MCF 10A (cell line): ENCODE measurements around the gene DGKG. TPM values are rescaled to one million over a fixed set of nuclear protein-coding genes. Genes with fewer than 3 reads are reported as not detected.

Source experiments
- BruUV-seq: library from RNA; stranded (reverse); fragments of 400-500 nt; replicated peaks from 2 replicates; lab custom pipeline; 2021; lab: Mats Ljungman, UMichigan
- CTCF ChIA-PET: fragments of 300-600 bp; sonication (Branson Sonifier 250); formaldehyde crosslinking; extraction: SDS; loops from one replicate; lab custom pipeline; 2021; ENCODE audit warnings: antibody characterized with exemption, inconsistent platforms; lab: Yijun Ruan, JAX
- POLR2A ChIA-PET: fragments of 300-600, 350-650 bp; sonication (Branson Sonifier 250); formaldehyde crosslinking; extraction: SDS; loops from one replicate; lab custom pipeline; 2020; ENCODE audit warnings: antibody characterized with exemption, inconsistent platforms; lab: Yijun Ruan, JAX
- DNase-seq: peaks from one replicate; pipeline ENCODE4 v3.0.0-alpha.2; 2018; ENCODE audit not compliant: unreplicated experiment
- H3K27ac Mint-ChIP-seq: one replicate; pipeline ENCODE4 v1.8.0; 2022; ENCODE audit warnings: mild to moderate bottlenecking, low read depth, mixed read lengths; ENCODE audit not compliant: unreplicated experiment
- H3K27me3 Mint-ChIP-seq: one replicate; pipeline ENCODE4 v1.8.0; 2022; ENCODE audit warnings: mixed read lengths; ENCODE audit not compliant: insufficient read depth, unreplicated experiment
- H3K36me3 Mint-ChIP-seq: one replicate; pipeline ENCODE4 v1.8.0; 2022; ENCODE audit warnings: mild to moderate bottlenecking, moderate library complexity, mixed read lengths; ENCODE audit not compliant: insufficient read depth, unreplicated experiment
- H3K4me1 Mint-ChIP-seq: one replicate; pipeline ENCODE4 v1.8.0; 2022; ENCODE audit warnings: mixed read lengths; ENCODE audit not compliant: insufficient read depth, unreplicated experiment
- H3K4me3 Mint-ChIP-seq: one replicate; pipeline ENCODE4 v1.8.0; 2022; ENCODE audit warnings: mild to moderate bottlenecking, moderate library complexity, mixed read lengths; ENCODE audit not compliant: unreplicated experiment
- H3K9me3 Mint-ChIP-seq: one replicate; pipeline ENCODE4 v1.8.0; 2022; ENCODE audit warnings: mixed read lengths; ENCODE audit not compliant: unreplicated experiment
- intact Hi-C: fragments of 100-400 bp; cut with micrococcal nuclease; formaldehyde crosslinking; loops from 2 replicates; pipeline ENCODE4 v1.14.1; 2022
- total RNA-seq: library from RNA; stranded (reverse); gene quantifications from 2 replicates; pipeline ENCODE4 v1.2.3, GENCODE V29; 2022
- TF ChIP-seq, protein P1 (sequence below): fragments of 200-600 bp; IDR thresholded peaks from one replicate; pipeline ENCODE4 v1.8.0; 2022; ENCODE audit warnings: antibody characterized with exemption, mild to moderate bottlenecking; ENCODE audit not compliant: unreplicated experiment

DGKG gene
- total RNA-seq, 1 experiment from 2014 or later = not detected

GRCh38 chr3:186321746-186322145 lies 40.3 kb downstream of the DGKG start:
- H3K27me3 Mint-ChIP-seq = peaks cover 25% of the 10 kb centered on the region
- no TSS peak for BruUV-seq
- H3K4me3 Mint-ChIP-seq = no peak overlapping the region
- TF ChIP-seq, protein P1, sequence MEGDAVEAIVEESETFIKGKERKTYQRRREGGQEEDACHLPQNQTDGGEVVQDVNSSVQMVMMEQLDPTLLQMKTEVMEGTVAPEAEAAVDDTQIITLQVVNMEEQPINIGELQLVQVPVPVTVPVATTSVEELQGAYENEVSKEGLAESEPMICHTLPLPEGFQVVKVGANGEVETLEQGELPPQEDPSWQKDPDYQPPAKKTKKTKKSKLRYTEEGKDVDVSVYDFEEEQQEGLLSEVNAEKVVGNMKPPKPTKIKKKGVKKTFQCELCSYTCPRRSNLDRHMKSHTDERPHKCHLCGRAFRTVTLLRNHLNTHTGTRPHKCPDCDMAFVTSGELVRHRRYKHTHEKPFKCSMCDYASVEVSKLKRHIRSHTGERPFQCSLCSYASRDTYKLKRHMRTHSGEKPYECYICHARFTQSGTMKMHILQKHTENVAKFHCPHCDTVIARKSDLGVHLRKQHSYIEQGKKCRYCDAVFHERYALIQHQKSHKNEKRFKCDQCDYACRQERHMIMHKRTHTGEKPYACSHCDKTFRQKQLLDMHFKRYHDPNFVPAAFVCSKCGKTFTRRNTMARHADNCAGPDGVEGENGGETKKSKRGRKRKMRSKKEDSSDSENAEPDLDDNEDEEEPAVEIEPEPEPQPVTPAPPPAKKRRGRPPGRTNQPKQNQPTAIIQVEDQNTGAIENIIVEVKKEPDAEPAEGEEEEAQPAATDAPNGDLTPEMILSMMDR = no peak
- no peak overlapping the region for H3K27ac Mint-ChIP-seq
- H3K9me3 Mint-ChIP-seq = no peaks in the 10 kb centered on the region
- intact Hi-C loops = no loop called here
- no peak for DNase-seq
- ChIA-PET POLR2A (no interaction called here), CTCF (no interaction called here)
- no peaks in the 10 kb centered on the region for H3K36me3 Mint-ChIP-seq
- peaks cover 9% of the 10 kb centered on the region for H3K4me1 Mint-ChIP-seq

GRCh38 chr3:186320862-186321568 lies 41.0 kb downstream of the DGKG start:
- CTCF ChIA-PET = no interaction called here
- peaks cover 18% of the 10 kb centered on the region for H3K27me3 Mint-ChIP-seq
- no peak overlapping the region for H3K27ac Mint-ChIP-seq
- intact Hi-C loops = no loop called here
- POLR2A ChIA-PET = no interaction called here
- BruUV-seq = no TSS peak
- DNase-seq = peak; percentile 46
- H3K36me3 Mint-ChIP-seq = no peaks in the 10 kb centered on the region
- TF ChIP-seq, protein P1 = no peak
- H3K9me3 Mint-ChIP-seq = no peaks in the 10 kb centered on the region
- no peak overlapping the region for H3K4me3 Mint-ChIP-seq
- H3K4me1 Mint-ChIP-seq = peaks cover 9% of the 10 kb centered on the region

DNA sequence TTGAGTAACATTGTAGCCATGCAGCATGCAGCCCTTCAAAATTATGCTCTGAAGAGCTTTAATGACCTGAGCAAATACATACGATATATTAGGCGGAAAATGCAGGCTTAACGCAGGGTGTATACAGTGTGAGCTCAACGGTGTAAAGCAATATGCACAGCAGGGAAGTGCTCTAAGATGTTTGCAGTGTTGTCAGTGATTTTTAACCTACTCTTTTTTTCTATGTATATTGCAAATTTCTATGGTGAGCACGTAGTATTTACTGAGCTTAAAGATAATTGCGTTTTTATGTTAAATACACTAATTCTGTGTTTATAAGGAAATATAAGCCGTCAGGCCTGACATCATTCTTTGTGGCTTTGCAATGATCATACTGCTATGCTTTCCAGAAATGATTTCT lies 42.1 kb downstream of the DGKG start:
- Mint-ChIP-seq H3K36me3 (no peaks in the 10 kb centered on the region), H3K4me1 (peaks cover 9% of the 10 kb centered on the region), H3K4me3 (no peak overlapping the region), H3K27me3 (peaks cover 7% of the 10 kb centered on the region), H3K9me3 (no peaks in the 10 kb centered on the region), H3K27ac (no peak overlapping the region)
- TF ChIP-seq, protein P1 = no peak
- no peak for DNase-seq
- intact Hi-C loops = no loop called here
- no TSS peak for BruUV-seq
- CTCF ChIA-PET = no interaction called here
- POLR2A ChIA-PET = no interaction called here

DNA sequence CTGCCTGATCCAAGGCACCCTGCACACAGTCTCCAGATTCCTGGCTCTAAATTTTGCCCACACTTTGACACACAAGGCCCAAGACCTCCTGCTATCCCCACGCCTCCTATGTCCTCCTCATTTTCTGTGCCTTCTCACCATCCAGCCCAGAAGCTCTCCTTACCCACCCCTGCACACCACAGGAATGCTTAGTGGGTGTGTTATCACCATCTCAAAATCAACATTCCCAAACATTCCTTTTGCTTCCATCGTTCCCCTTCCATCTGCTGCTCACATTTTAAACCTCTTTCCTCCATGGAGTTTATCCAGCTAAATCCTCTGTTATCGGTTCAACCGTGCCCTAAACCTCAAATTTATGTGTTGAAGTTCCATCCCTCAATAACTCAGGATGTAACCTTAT lies 43.9 kb downstream of the DGKG start:
- Mint-ChIP-seq H3K27me3 (no peaks in the 10 kb centered on the region), H3K36me3 (no peaks in the 10 kb centered on the region), H3K4me3 (no peak overlapping the region), H3K9me3 (no peaks in the 10 kb centered on the region), H3K4me1 (peaks cover 9% of the 10 kb centered on the region), H3K27ac (no peak overlapping the region)
- no peak for DNase-seq
- ChIA-PET CTCF (no interaction called here), POLR2A (no interaction called here)
- TF ChIP-seq, protein P1 = no peak
- BruUV-seq = no TSS peak
- intact Hi-C loops = no loop called here
